ENCODE measurements around the gene VTI1A.

VTI1A gene

DNA sequence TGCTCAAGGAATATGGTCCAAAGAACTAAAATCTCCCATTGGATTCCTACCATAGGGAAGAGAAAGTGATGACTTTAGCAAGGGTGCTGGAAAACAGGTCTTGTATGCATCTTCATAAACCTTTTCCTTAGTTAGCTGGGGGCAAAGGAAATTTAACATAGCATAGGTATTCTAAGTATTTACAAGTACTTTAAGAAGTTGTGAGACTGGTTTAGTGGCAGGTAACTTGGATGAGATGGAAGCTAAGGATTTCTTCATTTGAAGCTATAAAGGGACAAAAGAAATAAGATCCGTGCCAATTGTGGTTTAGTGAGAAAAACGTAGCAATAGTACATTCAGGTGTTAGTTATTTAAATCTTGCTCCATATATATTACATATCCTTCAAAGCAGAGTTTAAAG lies 319.6 kb downstream of the VTI1A start:
- no peak for DNase-seq

DNA sequence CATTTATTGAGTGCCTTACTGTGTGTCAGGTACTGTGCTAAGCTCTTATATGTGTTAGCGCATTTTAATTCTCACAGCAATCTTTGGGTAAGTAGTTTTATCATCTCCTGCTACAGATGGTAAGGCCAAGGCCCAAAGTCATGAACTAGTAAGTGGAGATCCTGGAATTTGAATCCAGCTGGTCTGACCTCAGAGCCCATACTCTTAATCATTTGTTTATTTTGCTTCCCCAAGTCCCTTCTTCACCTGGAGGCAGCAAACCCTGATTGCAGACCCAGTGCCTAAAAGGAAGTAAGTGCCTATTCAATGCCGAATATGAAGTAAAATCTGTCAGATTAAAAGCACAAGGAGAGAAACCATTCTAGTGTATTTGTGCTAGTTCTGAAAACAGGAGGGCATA lies 320.1 kb downstream of the VTI1A start:
- DNase-seq: no peak

DNA sequence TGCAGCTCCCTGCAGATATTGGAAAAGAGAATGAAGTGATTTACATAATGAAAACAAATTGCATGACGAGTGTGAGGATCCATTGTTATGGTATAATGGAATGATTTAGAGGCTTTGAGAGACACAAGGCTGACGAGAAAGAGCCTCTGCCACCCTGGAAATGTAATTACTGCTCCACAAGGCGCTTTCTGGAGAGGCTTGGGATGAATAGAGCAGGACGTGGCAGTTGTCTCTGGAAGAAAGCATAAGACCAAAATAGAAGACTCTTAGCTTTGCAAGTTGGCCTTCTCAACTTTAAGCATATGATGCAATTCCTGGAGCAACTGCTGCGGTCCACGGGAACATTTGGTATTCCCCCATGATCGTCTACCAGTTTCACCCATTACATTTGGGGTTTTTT lies 321.1 kb downstream of the VTI1A start:
- DNase-seq: no peak

DNA sequence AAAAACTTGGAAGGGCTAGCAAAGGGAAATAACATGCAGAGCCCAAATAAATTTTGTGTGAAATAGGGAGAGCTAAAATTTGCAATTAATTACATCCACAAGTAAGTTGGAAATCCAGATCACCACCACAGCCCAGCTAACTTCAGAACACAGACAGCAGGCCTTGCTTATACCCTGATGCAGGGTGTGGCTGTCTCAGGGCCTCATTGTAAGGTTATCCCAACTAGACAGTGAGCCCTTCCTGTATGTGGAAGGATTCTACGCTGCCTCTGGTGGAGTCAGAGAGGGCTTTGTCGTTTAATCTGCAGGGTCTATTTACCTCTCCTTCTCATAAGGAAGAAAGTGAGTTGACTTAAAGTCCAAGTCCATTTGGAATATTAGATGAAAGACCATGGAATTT lies 322.1 kb downstream of the VTI1A start:
- no peak for DNase-seq

DNA sequence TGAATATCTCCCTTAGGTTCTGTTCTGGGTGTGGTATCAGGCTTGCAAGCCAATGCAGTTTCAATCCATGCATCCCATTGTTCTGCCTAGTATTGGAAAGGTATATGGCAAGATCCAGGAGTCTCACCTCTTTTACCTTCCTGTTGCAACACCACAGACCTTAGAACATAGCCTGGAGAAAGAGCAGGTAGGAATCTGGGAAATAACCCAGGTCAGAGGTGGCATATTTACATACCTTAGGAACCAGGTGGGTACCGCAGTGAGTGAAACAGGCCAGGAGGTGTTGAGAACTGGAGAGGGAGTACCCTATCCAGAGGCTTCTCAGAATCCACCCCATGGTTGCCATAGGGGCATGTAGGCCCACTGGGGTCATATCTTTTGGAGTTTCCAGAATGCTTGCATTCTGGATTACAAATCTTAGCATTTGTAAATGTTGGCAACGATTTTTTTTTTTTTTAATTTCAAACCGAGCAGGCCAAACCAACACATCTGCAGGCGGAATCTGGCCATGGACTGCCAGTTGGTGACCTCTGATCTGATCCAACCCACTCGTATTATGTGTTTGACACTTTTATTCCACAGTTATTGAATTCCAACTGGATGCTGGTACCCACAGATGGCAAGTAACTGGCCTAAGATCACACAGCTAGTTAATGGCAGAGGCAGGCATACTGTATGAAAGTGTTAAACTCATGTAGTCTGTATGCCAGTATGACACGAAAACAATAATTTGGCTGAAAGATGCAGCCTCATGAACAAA lies 322.8 kb downstream of the VTI1A start:
- DNase-seq: no peak

DNA sequence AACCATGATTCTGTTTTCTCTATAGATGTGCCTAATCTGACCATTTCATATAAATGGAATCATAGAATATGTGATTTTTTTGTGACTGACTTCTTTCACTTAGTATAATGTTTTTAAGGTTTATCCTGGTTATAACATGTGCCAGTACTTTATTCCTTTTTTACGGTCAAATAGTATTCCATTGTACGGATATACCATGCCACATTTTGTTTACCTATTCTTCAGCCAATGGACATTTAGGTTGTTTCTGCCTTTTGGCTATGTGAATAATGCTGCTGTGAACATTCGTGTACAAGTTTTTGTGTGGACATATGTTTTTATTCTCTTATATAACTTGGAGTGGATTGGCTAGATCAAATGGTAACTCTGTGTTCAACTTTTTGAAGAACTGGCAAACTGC lies 324.7 kb downstream of the VTI1A start:
- DNase-seq: no peak

DNA sequence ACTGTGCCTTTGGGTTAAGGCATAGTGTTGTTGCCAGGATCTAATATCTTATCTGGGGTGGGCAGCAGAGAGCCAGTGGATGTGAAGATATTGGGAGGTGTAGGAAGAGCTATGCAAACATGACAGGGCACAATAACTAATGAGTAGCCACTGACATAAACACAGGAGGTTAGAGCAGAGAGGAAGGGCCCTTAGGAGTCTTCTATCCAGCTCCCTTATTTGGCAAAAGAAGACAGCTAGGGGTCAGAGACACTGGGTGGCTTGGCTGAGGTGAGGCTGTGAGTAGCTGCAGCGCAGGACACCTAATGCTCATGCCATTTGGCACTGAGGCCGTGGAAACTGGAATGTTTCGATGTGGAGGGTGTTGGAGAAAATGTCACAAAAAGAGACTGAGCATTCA lies 326.8 kb downstream of the VTI1A start:
- DNase-seq: no peak

DNA sequence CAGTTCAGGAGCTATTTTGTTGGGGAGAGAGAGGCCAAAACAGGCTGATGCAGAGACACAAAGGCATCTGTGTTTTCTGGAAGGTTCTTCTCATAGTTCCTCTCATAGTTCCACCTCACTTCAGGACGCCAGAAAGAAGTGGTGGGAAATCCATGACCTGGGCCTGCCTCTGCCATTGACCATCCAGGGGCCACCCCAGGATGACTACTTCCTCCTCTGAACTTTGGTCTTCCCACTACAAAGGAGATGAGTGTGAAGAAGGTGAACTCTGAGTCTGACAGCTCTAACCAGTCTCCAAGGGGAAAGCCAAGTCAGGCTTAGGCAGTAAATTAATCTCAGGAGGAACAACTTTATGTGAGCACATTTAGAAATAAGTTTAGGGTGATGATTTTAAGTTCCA lies 327.2 kb downstream of the VTI1A start:
- no peak for DNase-seq

DNA sequence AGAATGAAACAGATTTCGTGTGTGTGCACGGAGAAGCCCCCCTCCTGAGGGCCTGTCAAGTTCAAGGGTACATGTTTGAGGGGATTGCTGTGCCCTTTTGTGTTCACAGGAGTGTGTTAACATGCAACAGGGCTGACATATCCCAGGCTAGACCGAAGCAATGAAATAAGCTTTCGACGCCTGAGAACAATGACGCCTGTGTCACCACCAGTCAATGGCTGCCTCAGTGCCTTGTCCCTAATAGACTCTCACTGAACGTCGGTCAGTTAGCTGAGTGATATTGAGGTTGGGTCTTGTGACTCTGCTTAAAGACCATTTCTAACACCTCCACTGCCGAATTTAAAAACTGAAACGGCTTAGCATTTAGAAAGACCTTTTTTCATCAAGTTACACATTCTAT lies 327.8 kb downstream of the VTI1A start:
- no peak for DNase-seq

DNA sequence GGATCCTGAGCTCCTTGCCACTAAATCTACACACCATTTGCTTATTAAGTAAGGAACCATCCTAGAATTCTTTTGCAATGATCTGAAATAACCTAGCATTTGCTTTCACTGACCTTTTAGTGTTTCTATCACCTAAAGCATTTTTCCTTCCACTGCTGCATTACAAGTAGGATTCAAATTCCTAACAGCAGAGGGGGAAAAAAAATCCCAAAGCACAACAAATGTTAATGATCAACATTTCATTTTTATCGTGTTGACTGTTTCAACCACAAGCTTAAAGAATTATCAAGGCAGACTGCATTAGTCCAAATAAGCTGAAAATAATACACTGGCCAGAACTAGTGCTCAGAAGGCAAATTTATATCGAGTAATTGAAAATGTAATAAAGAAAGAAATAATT lies 328.4 kb downstream of the VTI1A start:
- DNase-seq: no peak

DNA sequence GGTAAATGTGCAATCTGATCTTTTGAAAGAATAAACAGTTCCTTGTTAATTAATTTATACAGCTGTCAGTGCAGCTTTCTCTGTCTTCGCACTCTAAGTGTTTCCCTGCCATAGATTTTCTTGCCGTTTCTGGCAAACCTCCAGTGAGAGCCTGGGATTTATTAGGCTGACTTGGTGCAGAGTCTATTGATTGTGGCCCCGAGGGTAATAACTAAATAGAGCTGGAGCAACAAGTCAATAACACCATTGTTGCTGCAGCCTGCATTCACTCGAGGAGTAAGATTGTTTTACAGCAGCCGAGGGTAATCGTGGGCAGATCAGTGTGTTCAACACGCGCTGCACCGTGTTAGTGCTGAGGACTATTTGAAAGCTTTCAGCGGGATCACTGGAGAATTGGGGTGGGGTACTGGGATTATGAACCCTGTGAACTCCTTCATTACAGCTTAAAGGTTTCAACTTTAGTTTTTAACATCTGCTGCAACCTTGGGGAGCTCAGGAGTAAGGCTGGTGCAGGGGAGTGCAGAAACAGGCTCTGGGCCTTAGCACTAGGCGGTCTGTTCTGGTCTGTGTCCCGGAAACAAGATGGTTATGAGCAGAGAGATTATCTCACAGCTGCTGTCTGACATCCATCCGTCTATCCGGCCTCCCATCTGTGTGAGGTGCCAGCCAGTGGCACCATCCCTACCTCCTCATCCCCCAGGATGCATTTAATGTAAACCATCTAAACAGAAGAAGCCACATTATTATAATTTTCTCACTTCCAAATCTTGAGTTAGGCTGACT lies 329.1 kb downstream of the VTI1A start:
- DNase-seq: no peak

DNA sequence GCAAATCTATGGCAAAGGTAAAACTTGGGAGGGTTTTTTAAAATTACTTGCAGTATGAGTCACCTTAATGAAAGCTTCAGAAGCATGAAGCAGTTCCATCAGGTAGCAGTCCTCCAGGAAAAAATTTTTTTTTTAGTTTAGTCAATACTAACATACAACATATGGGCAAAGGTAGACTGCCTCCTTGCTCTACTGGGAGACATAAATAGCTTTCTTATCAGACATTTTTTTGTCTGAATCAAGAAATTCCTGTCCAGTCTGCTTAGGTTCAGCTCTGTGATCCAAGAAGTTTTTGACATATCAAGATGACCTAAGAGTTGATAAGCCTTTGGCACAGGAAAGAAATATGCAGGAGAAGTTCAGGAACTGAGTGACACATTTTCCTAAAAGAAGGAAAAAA lies 331.6 kb downstream of the VTI1A start:
- DNase-seq: no peak

DNA sequence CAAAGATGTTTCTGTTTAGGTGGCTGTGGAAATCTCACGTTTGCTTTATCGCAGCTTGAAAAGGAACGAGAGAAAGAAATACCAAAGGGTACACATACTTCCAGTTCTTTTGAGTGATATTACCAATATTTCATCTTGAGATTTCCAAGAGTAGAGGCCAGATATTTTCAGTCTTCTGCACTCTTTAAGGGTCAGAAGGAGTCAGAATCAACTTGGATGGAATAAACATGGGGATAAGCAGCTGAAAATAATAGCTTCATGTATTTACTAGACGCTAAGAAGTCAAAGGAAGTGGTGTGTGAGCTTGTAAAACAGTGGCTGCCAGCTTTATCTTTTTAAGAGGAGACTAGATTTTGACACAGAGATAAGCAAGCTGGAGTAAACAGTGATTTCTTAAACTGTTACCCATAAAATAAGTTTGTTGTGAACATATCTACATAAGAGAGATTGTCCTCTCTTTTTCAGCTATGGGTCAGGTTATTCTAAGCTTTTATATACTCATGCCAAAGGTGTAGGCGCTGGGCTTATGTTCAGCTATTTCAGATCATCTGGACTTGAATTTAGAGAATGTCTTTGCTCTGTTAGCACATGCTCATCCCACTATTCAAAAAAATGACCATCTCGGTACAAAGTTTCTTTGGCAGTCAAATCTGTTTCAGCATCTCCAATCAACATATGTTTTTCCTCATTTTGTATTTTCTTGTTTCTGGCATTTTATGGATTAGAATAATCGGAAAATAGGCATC lies 332.2 kb downstream of the VTI1A start:
- no peak for DNase-seq

DNA sequence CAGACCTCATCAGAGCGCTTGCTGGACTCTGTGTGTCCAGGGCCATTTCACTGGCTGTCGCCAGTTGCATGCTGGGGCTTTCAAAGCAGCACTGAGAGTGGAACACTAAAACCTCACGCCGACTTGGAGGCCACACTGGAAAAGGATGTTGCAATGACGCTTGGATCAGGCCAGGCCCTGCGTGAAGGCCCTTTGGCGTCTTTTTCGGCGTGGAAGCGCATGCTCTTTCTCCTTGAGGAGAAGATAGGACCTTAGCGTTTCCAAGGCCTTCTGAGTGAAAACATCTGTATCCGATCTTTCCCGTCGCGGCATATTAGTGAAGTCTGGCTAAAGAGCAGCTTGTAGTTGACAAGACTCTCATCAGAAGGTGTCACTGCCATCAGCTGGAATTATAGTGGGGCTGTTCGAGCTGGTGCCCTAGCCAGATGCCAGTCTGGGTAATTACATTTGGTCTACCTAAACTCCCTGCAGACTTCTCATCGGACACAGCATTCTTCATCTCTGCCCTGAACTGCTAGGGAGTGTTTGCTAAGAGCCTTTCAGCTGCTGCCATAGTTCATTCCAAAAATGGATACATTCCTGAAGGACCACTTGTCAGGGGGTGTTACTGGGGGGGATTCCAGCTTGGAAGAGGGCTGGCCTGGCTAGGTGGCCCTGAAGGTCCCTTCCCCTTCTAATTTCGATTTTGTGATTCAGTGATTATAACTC lies 335.3 kb downstream of the VTI1A start:
- DNase-seq: no peak

DNA sequence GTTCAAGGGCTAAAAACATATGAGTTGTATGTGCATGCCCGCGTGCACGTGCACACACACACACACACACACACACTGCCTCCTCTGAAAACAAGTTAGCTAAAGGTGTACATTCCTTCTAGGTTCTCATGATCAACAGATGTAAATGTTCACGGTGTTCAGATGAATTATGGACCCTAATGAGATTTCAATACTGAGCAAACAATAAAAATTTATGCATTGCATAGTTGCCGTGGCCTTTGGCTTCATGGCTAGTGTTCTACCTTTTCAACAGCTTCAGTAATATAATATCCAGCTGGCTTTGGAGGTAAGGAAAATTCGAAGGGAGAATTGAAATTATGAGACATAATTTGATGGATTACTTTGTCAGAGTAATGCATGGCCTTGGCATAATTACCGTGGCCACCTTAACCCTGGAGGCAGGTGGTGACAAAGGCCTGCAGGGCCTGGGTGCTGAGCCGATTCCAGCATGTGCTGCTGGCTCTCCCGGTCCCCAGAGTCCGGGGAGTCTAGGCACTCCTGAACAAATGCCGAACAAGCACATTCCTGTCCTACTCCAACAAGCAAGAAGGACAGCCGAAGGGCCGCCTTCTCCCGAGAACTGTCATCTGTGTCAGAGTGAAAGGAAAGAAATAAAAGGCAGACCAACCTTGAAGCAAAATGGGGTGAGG lies 336.5 kb downstream of the VTI1A start:
- DNase-seq: no peak

DNA sequence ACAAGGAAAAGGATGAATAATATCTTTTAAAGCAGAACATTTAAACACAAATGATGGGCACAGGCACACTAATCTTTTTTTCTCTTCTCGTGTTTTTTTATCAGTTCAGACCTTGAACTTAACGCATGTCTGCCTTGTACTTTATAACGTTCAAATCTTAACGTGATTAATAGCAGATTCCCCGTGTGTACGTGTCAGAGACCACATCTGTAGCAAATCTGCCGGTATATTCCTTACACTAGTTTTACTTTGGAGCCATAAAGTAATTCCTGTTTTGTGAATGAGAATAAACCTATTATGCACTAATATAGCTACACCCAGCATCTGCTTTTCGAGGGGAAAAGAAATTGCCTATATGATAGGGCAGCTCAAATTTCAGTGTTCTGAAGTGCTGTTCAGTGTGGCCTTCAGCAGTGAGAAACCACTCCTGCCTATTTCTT lies 337.0 kb downstream of the VTI1A start:
- DNase-seq: peak; percentile 30

DNA sequence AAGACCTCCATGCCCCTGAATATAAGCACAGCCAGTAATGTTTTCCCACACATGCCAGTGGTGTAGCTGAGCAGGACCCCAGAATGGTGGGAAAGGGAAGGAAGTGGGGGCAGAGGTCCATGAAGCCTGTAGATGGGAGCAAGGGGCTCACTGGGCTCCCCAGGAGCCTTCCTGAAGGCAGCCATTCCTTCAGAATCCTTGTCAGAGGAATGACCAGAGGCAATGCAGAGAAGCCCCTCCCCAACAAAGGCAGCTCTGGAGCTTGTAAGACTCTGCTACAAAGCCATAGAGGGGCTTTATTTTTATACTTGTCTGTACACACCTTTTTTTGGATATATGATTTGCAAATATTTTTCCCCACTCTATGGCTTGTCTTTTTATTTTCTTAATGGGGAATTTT lies 338.1 kb downstream of the VTI1A start:
- DNase-seq: no peak

DNA sequence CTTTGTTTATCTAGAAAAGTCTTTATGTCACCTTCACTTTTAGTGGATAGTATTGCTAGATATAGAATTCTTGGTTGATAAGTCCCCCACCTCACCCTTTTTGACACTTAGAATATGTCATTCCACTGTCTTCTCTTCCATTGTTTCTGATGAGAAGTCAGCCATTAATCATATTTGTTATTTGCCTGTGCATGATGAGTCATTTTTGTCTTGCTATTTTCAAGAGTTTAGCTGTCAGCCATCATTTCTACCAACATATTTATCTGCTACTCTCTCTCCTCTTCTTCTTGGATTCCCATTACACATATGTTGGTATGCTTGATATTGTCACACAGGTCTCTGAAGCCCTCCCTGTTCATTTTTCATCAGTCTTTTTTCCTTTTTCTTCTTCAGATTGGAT lies 342.2 kb downstream of the VTI1A start:
- DNase-seq: no peak

DNA sequence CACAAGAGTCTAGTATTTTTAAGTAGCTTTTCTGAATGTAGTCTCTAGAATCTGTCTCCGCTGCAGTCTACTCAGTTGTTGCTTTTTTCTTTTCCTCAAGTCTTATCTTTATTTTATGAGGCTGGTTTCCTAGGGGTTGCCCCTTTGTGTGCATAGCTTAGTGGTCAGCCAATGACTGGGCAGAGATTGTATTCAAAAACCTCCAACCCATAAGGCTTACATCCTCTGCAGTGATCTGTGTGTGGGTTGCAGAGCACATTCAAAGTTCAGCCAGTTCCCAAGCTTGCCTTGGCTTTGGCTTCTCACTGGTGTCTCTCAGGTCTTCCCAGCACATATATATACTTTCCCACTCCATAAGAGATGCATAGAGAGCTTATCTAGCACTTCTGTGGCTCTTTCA lies 343.0 kb downstream of the VTI1A start:
- no peak for DNase-seq

DNA sequence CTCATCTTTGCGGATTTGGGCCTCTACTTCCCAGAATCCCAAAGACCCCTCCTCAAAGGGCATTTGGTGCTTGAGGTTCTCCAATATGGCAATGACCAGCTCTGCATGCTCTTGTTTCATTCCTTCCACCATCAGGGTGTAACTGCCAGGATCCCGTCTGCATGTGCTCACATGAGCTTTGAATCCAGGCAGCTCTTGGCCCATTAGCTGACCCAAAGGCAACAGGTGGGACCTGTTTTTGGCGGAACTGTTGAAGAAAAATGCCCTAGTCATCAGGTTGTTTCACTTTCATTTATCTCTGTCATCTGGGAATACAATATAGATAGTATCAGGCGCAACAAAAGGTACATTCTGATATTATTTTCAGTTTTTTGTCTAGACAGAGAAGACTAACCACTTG lies 343.9 kb downstream of the VTI1A start:
- no peak for DNase-seq

DNA sequence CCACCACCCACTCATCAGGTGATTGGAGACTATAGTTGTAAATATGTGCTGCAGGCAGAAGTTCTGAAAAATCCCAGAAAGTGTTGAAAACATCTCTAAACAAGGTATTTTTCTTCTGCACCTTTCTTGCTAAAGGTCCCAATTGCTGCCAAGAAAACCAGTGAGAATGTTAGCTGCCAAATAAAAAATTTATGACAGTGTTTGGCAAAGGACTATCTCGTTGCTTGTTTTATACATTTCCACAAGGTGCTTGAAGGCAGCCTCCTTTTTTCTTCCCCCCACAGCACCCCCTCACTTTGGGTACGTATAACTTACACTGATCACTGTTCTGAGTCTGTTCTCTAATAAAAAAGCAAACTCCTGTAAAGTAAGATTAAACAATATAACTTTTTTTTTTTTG lies 344.4 kb downstream of the VTI1A start:
- no peak for DNase-seq

DNA sequence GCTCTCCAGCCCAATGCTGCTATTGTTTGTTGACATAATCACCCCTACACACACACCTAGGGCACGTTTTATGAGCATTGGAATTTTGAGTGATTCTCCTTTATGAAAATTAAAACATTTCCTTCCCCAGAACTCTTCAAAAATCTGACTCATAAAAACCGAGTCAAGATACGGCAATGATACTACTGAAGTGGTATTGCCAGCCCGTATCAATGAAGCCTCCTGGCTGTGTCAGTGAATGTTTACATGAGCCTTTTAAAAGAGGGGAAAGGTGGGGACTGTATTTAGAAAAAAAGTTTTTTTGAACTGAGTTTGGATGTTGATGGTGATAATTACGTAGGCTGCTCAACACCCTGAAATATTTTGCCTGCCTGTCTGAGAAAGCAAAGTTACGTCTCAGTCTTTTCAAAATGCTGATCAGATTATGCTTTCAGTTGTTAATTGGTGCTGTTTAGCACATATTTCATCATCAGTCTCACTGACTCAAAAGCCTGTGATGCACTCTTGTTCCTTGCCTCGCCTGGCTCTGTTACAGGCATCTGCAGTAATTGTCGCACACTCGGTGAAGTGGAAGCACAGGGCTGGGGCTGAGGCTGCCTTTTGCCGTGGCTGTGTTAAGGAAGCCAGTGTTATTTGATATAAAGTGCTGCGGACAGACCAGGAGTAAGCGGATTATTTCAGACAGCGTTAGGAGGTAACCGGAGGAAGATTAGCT lies 345.6 kb downstream of the VTI1A start:
- DNase-seq: no peak

Data from DMS79 treated with DMSO at 0.1 percent for 48 hours (cell line).